KOPT-K1 (cell line): ENCODE measurements around the gene AQP1.

Experiments used
- H3K27ac ChIP-seq: fragments of 200-600 bp; sonication (generic); 2 replicates; pipeline ENCODE4 v1.5.1; 2016; ENCODE audit warnings: antibody characterized with exemption, mild to moderate bottlenecking, low read depth, low read length; ENCODE audit not compliant: poor library complexity, severe bottlenecking
- H3K36me3 ChIP-seq: fragments of 200-600 bp; sonication (generic); 2 replicates; pipeline ENCODE4 v1.5.1; 2017; ENCODE audit warnings: antibody characterized with exemption, mild to moderate bottlenecking, low read length, moderate library complexity; ENCODE audit not compliant: insufficient read depth
- H3K9me3 ChIP-seq: fragments of 200-600 bp; sonication (generic); 2 replicates; pipeline ENCODE4 v1.5.1; 2017; ENCODE audit warnings: antibody characterized with exemption, low read length, mild to moderate bottlenecking; ENCODE audit not compliant: insufficient read depth, poor library complexity, severe bottlenecking

Gene AQP1

DNA sequence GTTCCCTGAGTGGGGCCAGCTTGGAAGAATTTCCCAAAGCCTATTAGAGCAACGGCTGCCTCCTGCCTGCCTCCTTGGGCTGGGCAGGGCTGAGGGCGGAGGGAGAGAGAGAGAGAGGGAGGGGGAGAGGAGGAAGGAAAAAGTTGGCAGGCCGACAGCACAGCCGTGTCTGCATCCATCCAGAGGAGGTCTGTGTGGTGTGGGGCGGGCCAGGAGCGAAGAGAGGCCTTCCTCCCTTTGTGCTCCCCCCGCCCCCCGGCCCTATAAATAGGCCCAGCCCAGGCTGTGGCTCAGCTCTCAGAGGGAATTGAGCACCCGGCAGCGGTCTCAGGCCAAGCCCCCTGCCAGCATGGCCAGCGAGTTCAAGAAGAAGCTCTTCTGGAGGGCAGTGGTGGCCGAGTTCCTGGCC lies at the start of gene AQP1:
Gene AQP1, plus strand, starts transcription at position 293 of the 409 bp plus-strand sequence. Its CDS starts 57 bp downstream, at position 350.
- Histone ChIP-seq H3K36me3 (no peaks in the 10 kb centered on the region), H3K27ac (no peak within 1 kb of the TSS)

GRCh38 chr7:30862995-30863705 lies 48.5 kb upstream of the AQP1 start:
- Histone ChIP-seq H3K9me3 (no peaks in the 10 kb centered on the region), H3K36me3 (no peaks in the 10 kb centered on the region), H3K27ac (no peak overlapping the region)

More for the DNA sequence above, at the start of gene AQP1:
- no peaks in the 10 kb centered on the region for H3K9me3 ChIP-seq

DNA sequence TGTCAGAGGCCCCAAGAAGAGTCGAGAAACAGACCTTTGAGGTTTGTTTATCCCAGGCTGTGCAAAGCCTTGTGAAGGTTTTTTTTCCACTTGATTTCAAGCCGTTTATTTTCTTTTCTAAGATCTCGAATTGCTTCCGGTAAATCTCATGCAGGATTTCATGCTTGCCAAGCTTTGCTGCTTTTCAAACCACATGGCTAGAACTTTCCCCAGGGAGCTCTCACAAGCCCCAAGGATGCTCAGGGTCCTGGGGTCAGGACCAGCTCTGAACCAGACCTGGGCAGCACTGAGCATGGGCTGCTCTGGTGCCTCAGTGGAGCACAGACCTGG lies 48.0 kb upstream of the AQP1 start:
- no peaks in the 10 kb centered on the region for H3K36me3 ChIP-seq
- no peak overlapping the region for H3K27ac ChIP-seq
- H3K9me3 ChIP-seq: no peaks in the 10 kb centered on the region

DNA sequence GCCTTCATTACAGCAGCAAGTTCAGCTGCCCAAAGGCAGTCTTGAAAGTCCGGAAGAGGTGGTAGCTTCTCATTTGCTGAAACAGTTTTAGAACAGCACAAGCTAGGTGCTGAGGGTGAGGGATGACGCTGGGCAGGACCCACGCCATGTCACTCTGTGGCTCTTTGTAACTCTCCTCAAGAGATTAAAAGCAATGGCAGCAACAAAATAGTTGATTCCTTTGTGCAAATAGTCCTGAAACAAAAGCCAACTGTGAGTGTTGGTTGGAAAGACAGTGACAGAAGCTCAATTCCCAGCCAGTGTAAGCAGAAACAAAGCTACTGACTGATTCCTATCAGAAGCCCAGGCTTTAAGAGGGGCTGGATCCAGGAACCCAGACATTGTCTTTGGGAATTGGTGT lies 47.6 kb upstream of the AQP1 start:
- Histone ChIP-seq H3K27ac (no peak overlapping the region), H3K9me3 (no peaks in the 10 kb centered on the region), H3K36me3 (no peaks in the 10 kb centered on the region)

DNA sequence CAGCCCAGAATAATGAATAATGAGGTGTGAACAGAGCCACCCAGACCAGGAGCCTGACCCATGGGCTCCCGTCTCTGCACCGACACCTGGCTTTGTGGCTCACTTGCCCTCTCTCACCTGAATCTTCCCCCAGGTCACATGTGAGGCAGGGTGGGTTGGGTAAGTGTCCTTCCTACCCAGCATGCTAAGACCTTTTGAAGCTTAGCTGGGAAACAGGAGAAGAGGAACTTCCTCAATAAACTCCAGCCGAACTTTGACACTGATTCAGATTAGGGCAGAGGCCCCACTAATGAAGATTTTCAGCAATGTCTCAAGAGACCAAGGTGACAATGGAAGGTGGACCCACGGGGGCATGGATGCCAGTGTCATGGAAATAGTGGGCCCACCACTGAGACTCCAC lies 46.6 kb upstream of the AQP1 start:
- Histone ChIP-seq H3K36me3 (no peaks in the 10 kb centered on the region), H3K27ac (no peak overlapping the region), H3K9me3 (no peaks in the 10 kb centered on the region)

GRCh38 chr7:30865821-30866220 lies 45.8 kb upstream of the AQP1 start:
- no peaks in the 10 kb centered on the region for H3K36me3 ChIP-seq
- H3K27ac ChIP-seq: no peak overlapping the region
- no peaks in the 10 kb centered on the region for H3K9me3 ChIP-seq

GRCh38 chr7:30866939-30867338 lies 44.7 kb upstream of the AQP1 start:
- Histone ChIP-seq H3K27ac (no peak overlapping the region), H3K36me3 (no peaks in the 10 kb centered on the region), H3K9me3 (no peaks in the 10 kb centered on the region)

DNA sequence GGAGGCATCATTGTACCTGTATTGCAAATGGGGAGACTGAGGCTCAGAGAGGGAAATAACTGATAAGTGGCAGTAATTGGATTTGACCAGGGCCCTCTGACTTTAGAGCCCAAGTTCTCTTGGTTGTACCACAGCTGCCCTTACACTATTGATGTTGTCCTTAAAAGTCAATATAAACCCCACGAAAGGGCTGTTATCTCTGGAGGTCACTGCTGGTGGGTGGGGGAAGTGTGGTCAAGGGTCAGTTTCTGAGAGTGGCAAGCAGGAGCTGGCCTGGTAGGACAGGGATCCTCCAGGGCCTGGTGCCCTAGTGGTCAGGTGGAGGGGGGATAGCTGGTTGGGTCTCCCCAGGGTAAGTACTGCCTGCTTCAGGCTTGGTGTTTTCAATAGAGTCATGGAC lies 44.2 kb upstream of the AQP1 start:
- no peaks in the 10 kb centered on the region for H3K9me3 ChIP-seq
- no peak overlapping the region for H3K27ac ChIP-seq
- H3K36me3 ChIP-seq: no peaks in the 10 kb centered on the region

DNA sequence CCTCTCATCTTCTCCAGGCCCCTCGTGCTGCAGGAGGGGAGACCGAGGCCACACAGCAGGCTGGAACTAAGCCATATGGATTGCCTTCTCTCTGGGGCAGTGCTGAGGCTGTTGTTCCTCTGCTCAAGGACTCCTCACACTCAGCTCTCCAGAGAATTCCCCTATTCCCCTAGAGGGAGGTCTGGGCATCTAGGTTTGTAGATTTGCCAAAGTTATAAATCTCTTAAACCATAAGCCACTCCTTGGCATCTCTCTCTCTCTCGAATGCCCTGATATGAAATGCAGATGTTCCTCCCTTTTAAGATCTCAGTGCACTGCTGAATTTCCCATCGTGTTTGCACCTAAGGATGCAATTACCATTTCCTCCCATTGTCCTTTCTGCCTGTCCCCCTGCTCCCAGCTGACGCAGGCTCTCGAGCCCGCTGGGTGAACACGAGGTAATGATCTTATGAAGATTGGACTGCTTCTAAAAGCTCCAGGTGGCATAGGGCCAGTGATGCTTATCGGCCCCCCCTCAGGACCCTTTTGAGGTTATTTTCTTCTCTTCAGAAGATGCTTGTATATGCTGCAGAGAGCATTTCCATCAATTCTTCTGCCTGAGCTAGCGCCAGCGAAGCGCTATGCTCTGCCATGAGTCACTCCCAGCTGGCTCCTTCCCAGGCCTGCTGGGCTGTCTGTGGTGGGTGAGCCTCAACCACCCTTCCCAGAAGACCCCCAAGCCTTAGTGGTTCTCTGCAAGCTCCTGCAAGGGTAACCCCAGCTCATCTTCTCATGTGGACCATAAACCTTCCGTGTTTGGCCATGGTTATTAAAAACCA lies 41.6 kb upstream of the AQP1 start:
- no peak overlapping the region for H3K27ac ChIP-seq

GRCh38 chr7:30870821-30871518 lies 40.7 kb upstream of the AQP1 start:
- H3K27ac ChIP-seq: no peak overlapping the region

More for the DNA sequence above, 41.6 kb upstream of the AQP1 start:
- no peaks in the 10 kb centered on the region for H3K36me3 ChIP-seq
- H3K9me3 ChIP-seq: no peaks in the 10 kb centered on the region

GRCh38 chr7:30871655-30872054 lies 40.0 kb upstream of the AQP1 start:
- Histone ChIP-seq H3K27ac (no peak overlapping the region), H3K9me3 (no peaks in the 10 kb centered on the region), H3K36me3 (no peaks in the 10 kb centered on the region)

More at GRCh38 chr7:30870821-30871518, 40.7 kb upstream of the AQP1 start:
- H3K9me3 ChIP-seq: no peaks in the 10 kb centered on the region
- H3K36me3 ChIP-seq: no peaks in the 10 kb centered on the region

DNA sequence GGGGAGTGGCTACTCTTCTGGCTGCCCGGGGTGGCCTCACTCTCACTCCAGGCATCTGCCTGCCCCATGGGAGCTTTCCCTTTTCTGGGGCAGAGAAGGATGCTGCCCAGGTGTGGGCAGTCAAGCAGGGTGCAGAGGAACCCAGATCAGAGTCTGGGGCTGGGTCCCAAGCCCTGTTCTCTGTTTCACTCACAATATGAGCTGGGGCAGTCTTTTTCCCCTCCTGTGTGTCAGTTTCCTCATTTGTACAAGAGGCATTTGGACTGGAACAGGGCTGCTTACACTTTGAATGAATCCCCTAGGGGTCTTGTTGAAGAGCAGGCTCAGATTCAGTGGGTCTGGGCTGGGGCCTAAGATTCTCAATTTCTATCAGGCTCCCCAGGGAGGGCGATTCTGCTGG lies 38.4 kb upstream of the AQP1 start:
- no peaks in the 10 kb centered on the region for H3K9me3 ChIP-seq
- no peaks in the 10 kb centered on the region for H3K36me3 ChIP-seq
- no peak overlapping the region for H3K27ac ChIP-seq

- H3K9me3 ChIP-seq: no peaks in the 10 kb centered on the region
- no peak overlapping the region for H3K27ac ChIP-seq
- H3K36me3 ChIP-seq: no peaks in the 10 kb centered on the region
These were observed 38.0 kb upstream of the AQP1 start for GRCh38 chr7:30873656-30874055.

GRCh38 chr7:30874656-30875302 lies 36.9 kb upstream of the AQP1 start:
- H3K9me3 ChIP-seq: no peaks in the 10 kb centered on the region
- H3K36me3 ChIP-seq: no peaks in the 10 kb centered on the region
- no peak overlapping the region for H3K27ac ChIP-seq
